ENCODE measurements around the gene STAG1.

DNA sequence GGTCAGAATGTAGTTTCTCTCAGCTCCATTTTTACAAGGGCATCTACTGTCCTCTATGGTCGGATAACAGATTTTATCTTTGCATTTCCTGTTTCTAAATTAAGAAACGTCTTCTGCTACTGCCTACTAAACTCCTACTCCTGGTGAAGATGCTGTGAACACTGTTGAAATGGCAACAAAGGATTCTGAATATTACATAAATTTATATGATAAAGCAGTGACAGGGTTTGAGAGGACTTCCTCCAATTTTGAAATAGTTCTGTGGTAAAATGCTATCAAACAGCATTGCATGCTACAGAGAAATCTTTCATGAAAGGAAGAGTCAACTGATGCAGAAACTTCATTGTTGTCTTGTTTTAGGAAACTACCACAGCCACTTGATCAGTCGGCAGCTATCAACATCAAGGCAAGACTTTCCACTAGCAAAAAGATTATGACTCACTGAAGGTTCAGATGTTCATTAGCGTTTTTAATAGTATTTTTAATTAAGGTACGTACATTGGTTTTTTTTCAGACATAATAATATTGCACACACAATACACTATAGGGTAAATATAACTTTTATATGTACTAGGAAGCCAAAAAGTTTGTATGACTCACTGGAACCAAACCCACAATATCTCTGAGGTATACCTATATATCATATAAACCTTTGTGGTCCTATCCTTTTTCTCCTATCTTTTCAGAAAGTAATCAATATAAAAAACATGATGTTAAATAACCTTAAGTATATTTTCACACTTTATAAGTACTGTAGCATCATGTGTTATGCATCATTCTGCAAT lies 156.1 kb downstream of the STAG1 start:
- TF ChIP-seq, protein P1, sequence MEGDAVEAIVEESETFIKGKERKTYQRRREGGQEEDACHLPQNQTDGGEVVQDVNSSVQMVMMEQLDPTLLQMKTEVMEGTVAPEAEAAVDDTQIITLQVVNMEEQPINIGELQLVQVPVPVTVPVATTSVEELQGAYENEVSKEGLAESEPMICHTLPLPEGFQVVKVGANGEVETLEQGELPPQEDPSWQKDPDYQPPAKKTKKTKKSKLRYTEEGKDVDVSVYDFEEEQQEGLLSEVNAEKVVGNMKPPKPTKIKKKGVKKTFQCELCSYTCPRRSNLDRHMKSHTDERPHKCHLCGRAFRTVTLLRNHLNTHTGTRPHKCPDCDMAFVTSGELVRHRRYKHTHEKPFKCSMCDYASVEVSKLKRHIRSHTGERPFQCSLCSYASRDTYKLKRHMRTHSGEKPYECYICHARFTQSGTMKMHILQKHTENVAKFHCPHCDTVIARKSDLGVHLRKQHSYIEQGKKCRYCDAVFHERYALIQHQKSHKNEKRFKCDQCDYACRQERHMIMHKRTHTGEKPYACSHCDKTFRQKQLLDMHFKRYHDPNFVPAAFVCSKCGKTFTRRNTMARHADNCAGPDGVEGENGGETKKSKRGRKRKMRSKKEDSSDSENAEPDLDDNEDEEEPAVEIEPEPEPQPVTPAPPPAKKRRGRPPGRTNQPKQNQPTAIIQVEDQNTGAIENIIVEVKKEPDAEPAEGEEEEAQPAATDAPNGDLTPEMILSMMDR (conservative IDR thresholded peaks at IDR 0.05 in 1 of 2, IDR thresholded peaks at IDR 0.05 in 1 of 2; ENCODE audit: extremely low read depth in 1 of 2, insufficient read depth in 1 of 2, low read depth in 1 of 2, low read length in 2 of 2), result no peak
- no peak for TF ChIP-seq EZH2 (IDR thresholded peaks at IDR 0.05; ENCODE audit: borderline replicate concordance, low read length)

Measured in mammary epithelial cell (primary cell).